Activated naive CD4-positive, alpha-beta T cell treated with anti-CD3 and anti-CD28 coated beads, Interleukin-2, amount 50 U/mL, for 16 hours (primary cell): ENCODE results near the gene LCE1D.

Experiments
- DNase-seq: peaks from one replicate; pipeline ENCODE4 v3.0.0-alpha.2; 2020

Gene LCE1D

DNA sequence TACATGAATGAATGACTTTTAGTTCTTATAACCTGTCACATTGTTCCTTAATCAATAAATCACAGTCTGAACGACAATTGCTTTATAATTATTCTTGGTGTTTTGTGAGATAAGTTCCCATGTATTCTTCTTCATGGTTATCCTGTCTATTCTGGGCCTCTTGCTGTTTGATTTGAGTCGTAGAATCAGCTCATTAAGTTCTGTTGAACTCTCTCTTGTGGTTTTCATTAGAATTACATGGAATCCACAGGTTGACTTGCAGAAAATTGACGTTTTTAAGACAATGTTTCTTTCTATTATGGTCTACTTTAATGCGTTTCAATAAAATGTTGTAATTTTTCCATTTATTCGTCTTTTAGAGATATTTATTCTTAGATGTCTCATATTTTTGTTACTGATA is 26.8 kb downstream of the LCE1D start:
- DNase-seq, result no peak

DNA sequence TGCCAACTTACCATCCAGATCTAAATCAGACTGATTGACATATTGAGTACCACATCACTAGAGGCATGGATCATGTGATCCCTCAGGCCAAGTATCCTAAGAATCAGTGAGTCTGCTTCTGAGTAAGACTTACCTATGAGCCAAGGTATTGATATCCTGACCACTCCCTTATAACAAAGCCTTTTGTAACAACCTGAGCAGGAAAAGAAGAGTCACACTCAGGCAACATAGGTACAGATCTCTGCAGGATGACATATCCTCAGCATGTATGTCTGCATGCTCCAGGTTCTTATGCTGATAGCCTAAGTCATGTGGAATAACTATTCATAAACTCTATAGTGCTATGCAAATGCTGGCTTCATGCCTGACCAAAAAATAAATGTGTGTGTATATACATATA is 28.4 kb downstream of the LCE1D start:
- DNase-seq, result no peak

DNA sequence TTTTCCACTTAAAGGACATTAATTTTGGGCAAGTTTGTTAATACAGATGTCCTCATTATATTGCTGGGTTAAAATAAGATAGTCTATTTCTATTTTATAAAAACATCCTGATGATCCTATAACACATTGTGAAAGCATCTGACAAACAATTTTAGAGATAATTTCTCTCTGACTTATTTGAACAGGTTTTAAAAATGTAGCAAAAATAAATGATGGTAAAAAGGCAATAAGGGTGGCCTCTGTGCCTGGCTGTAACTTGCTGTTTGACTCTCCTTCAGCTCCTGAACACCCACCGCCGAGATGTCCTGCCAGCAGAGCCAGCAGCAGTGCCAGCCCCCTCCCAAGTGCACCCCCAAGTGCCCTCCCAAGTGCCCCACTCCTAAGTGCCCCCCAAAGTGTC is 30.7 kb downstream of the LCE1D start, which contains the start of gene LCE1A:
TSS of gene LCE1A (plus strand) at position 301 of the 400 bp plus-strand sequence. CDS start at position 301, 0 bp downstream.
- DNase-seq, result no peak

DNA sequence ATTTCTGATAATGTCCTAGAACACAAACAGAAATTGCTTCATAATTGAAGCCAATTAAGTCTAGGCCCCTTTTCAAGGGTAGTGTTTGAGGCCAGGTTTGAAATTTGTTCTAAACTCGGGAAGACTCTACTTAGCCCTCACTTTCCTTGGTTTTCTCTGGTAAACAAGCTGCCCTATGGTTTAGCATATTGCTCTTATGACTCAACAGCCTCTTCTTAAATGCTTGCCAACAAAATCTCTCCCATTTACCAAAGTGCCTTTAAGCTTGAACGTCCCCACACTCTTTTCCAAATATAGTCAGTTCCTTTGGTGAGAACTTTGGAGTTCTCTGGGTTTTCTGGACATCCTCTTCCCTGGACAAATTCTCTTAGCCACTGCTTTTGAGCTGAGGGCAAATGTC is 40.3 kb downstream of the LCE1D start:
- no peak for DNase-seq

DNA sequence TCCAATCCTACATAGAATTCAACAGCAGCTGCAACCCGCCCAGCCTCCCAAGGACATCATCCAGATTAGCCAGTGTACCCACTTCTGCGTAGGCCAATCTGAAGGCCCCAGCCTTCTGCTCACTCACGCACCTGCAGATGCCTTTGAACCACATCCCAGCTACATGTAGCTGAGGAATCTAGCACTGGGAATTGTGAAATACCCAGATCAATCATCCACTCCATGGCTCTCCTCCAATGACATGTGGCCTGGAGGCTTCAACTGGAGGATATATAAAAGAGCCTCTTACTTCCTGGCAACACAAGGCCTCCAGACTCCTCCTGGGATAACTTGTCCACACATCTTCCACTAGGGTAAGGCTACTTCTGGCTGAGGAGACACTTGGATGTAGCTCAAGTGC is 46.0 kb downstream of the LCE1D start, which contains the start of gene LCE6A:
TSS of gene LCE6A (plus strand) at position 301 of the 400 bp plus-strand sequence. CDS start 665 bp downstream, outside the sequence.
- DNase-seq, result no peak
